Fibroblast of upper back skin (primary cell): ENCODE data around the gene ENTPD1.
"Not testable (repeated sequence)": the region's sequence is repeated elsewhere in the genome, so short reads cannot be mapped to it uniquely, and the experiment has no call there.

Source experiments
- DNase-seq: peaks from one replicate; pipeline ENCODE4 v3.0.0-alpha.2; 2013

The ENTPD1 gene

GRCh38 chr10:95873139-95873538 is 117.2 kb downstream of the ENTPD1 start:
- DNase-seq, result no peak

GRCh38 chr10:95873651-95874050 is 117.7 kb downstream of the ENTPD1 start:
- DNase-seq, result no peak

GRCh38 chr10:95874783-95875182 is 118.8 kb downstream of the ENTPD1 start:
- not testable (repeated sequence) for DNase-seq

GRCh38 chr10:95876756-95877155 is 120.8 kb downstream of the ENTPD1 start:
- no peak for DNase-seq

- no peak for DNase-seq
Measured at GRCh38 chr10:95877881-95878280, 121.9 kb downstream of the ENTPD1 start.

- DNase-seq, result no peak
Measured at GRCh38 chr10:95880704-95881103, 124.7 kb downstream of the ENTPD1 start.

- DNase-seq, result no peak
Measured at GRCh38 chr10:95881316-95881715, 125.4 kb downstream of the ENTPD1 start.

GRCh38 chr10:95889830-95890229 is 133.9 kb downstream of the ENTPD1 start:
- no peak for DNase-seq

- DNase-seq, result no peak
Measured at GRCh38 chr10:95896071-95896850, 140.3 kb downstream of the ENTPD1 start.

- DNase-seq, result not testable (repeated sequence)
Measured at GRCh38 chr10:95905897-95906580, 150.1 kb downstream of the ENTPD1 start.

- peak; percentile 49 for DNase-seq
Measured at GRCh38 chr10:95906677-95907455, 150.9 kb downstream of the ENTPD1 start.

GRCh38 chr10:95907456-95908253 is 151.7 kb downstream of the ENTPD1 start, which contains the start of gene CC2D2B:
TSS of gene CC2D2B (plus strand) at chr10:95907975. CDS start at chr10:95911324, 3,349 bp downstream.
- peak; percentile 70 for DNase-seq

- DNase-seq, result no peak
Measured at GRCh38 chr10:95908450-95908849, 152.5 kb downstream of the ENTPD1 start.

GRCh38 chr10:95909561-95909960 is 153.6 kb downstream of the ENTPD1 start:
- DNase-seq, result peak; percentile 8

- DNase-seq, result not testable (repeated sequence)
Measured at GRCh38 chr10:95916039-95916438, 160.1 kb downstream of the ENTPD1 start.
